Sigmoid colon (tissue), 7 donors: ENCODE data around the gene CENPP. TPM values are rescaled to one million over a fixed set of nuclear protein-coding genes. Genes with fewer than 3 reads are reported as not detected.

Experiments used
- DNase-seq: peaks from one replicate; pipeline ENCODE4 v3.0.0-alpha.2; 2019
- H3K27ac ChIP-seq, 4 donors: fragments of 200-600 bp; sonication (generic); one replicate each; pipeline ENCODE4 v1.5.1; 2016 to 2019; ENCODE audit warnings: mild to moderate bottlenecking in 1 of 4
- H3K27me3 ChIP-seq, 3 donors: fragments of 200-600 bp; sonication (generic); one replicate each; pipeline ENCODE4 v1.5.1; 2019; ENCODE audit warnings: mild to moderate bottlenecking in 1 of 3
- H3K36me3 ChIP-seq, 4 donors: fragments of 200-600 bp; sonication (generic); one replicate each; pipeline ENCODE4 v1.5.1; 2016 to 2019
- H3K4me1 ChIP-seq, 4 donors: fragments of 200-600 bp; sonication (generic); one replicate each; pipeline ENCODE4 v1.5.1; 2017 to 2019
- H3K4me3 ChIP-seq, 4 donors: fragments of 200-600 bp; sonication (generic); one replicate each; pipeline ENCODE4 v1.5.1; 2017 to 2019; ENCODE audit warnings: mild to moderate bottlenecking in 2 of 4, moderate library complexity in 1 of 4
- H3K9me3 ChIP-seq, 4 donors: fragments of 200-600 bp in 3 of 4; sonication (generic) in 3 of 4; one replicate each; pipeline versions ENCODE4 v1.5.1 to v1.6.1; 2013 to 2019
- EP300 ChIP-seq, 4 donors: sonication (generic); formaldehyde crosslinking; IDR thresholded peaks; one replicate each; pipeline ENCODE4 v1.6.1; 2017; ENCODE audit warnings: antibody characterized with exemption in 4 of 4
- POLR2A ChIP-seq, 2 donors: fragments of 450-650 bp; IDR thresholded peaks; one replicate each; pipeline ENCODE4 v1.6.1; 2016; ENCODE audit warnings: antibody characterized with exemption in 2 of 2, mild to moderate bottlenecking in 2 of 2, moderate library complexity in 2 of 2
- POLR2AphosphoS5 ChIP-seq, 4 donors: sonication (generic); formaldehyde crosslinking; IDR thresholded peaks; one replicate each; pipeline ENCODE4 v1.6.1; 2017; ENCODE audit warnings: antibody characterized with exemption in 4 of 4
- WGBS, 2 donors: extraction: QIAGEN DNeasy Blood & Tissue Kit; methylation state at CpG; one replicate each; pipeline ENCODE4 v1.1.7; 2013; 5-methylcytosine and 5-hydroxymethylcytosine counted together
- intact Hi-C: fragments of 100-400 bp; cut with DNase I; formaldehyde crosslinking; loops from one replicate; pipeline ENCODE4 v1.15.1; 2023
- polyA plus RNA-seq, 3 donors: library from polyadenylated mRNA; stranded (reverse); fragments of 200-250 nt; gene quantifications; one replicate each; pipeline ENCODE4 v1.2.3, GENCODE V29; 2013
- total RNA-seq, 4 donors: library from RNA; depleted of rRNA; stranded (reverse); fragments of >200 nt; gene quantifications; one replicate each; pipeline ENCODE4 v1.1.0, GENCODE V29; 2016
- TF ChIP-seq, protein P1 (sequence below), 4 experiments: fragments of 450-650 bp in 3 of 4; fragments of 200-600 bp in 1 of 4; IDR thresholded peaks; one replicate each; pipeline ENCODE4 v1.5.1; 2016 to 2019; ENCODE audit warnings: antibody characterized with exemption in 4 of 4, mild to moderate bottlenecking in 3 of 4, moderate library complexity in 2 of 4
- donor health status: healthy with polysubstance abuse.
- donor health status: Bipolar disorder and iron deficiency.
- donor health status: healthy.

The CENPP gene
- total and polyA plus RNA-seq, 7 donors, result 0.60 to 11.9 (median 2.4) TPM

DNA sequence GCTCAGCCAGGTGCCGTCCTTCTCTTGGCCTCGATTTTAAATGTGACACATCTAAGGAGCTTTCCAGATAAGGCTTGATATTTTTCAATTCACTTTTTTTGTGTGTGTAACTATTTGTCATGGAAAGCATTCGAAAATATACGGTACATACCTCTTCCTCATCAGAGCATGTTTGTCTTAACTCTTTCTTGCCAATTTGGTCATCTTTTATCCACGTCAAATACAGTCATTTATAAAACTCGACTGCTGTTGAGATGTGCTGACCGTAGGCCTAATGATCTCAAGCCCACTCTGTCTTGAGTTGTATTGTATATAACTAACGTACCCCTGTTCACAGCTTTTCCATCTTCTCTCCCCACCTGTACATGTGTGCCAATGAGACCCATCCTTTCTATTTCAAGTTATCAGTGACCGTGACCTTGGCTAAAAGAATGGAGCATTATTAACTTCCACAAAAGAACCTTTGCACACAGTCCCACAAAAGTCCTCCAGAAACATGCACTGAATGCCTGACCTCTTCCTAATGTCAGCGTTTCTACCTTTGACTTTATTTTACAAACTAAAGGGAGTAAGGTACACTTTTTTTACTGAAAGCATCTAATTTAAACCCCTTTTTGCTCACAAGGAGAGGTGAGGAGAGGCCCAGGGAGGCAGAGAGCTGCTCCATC, 282.6 kb downstream of the CENPP start:
- 84 to 86% methylated on average over 10 of the region's 10 CpGs for WGBS, 2 donors

DNA sequence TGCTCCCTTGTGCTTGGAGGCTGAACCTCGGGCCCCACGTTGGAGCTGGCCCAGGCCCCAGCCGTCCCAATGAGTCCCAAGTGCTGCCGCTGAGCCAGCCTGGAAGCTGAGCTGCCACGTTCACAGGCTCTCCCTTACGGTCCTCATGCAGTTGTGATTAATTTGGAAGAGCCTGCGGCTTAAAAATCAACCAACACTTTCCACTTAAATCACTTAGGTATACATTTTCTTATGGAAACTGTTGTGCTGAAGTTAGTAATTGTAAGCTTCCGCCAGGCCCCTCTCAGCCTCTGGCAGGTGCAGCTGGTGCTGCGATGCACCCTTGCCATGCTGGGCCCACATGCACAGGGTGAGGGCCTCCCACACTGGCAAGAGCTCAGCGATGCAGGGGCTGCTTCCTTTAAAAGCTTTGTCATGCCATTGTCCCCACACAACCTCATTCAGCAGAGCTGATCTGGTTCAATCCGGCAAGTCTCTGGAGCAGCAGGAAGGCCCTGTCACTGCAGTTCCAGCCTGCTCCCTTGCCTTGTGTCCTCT, 283.2 kb downstream of the CENPP start:
- Histone ChIP-seq H3K4me3 (no peak overlapping the region), H3K4me1 (peaks cover 0 to 43% (median 32%) of the 10 kb centered on the region in 4 donors), H3K27me3 (no peaks in the 10 kb centered on the region), H3K36me3 (peaks cover 0 to 11% (median 2%) of the 10 kb centered on the region in 4 donors), H3K9me3 (no peaks in the 10 kb centered on the region), H3K27ac (peak overlapping the region; percentile 58 to 72 (median 69))
- intact Hi-C loops, result loop anchor here (5.0 kb wide), 1 partner anchor 122 kb away; no protein-coding TSS in a partner anchor
- DNase-seq, result no peak
- TF ChIP-seq, protein P1, sequence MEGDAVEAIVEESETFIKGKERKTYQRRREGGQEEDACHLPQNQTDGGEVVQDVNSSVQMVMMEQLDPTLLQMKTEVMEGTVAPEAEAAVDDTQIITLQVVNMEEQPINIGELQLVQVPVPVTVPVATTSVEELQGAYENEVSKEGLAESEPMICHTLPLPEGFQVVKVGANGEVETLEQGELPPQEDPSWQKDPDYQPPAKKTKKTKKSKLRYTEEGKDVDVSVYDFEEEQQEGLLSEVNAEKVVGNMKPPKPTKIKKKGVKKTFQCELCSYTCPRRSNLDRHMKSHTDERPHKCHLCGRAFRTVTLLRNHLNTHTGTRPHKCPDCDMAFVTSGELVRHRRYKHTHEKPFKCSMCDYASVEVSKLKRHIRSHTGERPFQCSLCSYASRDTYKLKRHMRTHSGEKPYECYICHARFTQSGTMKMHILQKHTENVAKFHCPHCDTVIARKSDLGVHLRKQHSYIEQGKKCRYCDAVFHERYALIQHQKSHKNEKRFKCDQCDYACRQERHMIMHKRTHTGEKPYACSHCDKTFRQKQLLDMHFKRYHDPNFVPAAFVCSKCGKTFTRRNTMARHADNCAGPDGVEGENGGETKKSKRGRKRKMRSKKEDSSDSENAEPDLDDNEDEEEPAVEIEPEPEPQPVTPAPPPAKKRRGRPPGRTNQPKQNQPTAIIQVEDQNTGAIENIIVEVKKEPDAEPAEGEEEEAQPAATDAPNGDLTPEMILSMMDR (IDR thresholded peaks at IDR 0.05), result no peak
- TF ChIP-seq POLR2A (IDR thresholded peaks at IDR 0.05), result no peak
- no peak for TF ChIP-seq EP300 (IDR thresholded peaks at IDR 0.05)
- no peak for TF ChIP-seq POLR2AphosphoS5 (IDR thresholded peaks at IDR 0.05)
- WGBS, 2 donors, result 80 to 84% methylated on average over 11 of the region's 11 CpGs

More for the DNA sequence above, 282.6 kb downstream of the CENPP start:
- peaks cover 0 to 43% (median 32%) of the 10 kb centered on the region in 4 donors for H3K4me1 ChIP-seq
- H3K36me3 ChIP-seq, result peaks cover 0 to 10% (median 2%) of the 10 kb centered on the region in 4 donors
- H3K27ac ChIP-seq, result peak overlapping the region; percentile 58 to 72 (median 69)
- intact Hi-C loops, result loop anchor here (5.0 kb wide), 1 partner anchor 121 kb away; no protein-coding TSS in a partner anchor
- no peaks in the 10 kb centered on the region for H3K27me3 ChIP-seq
- TF ChIP-seq POLR2AphosphoS5 (IDR thresholded peaks at IDR 0.05) (no peak), POLR2A (IDR thresholded peaks at IDR 0.05) (no peak), EP300 (IDR thresholded peaks at IDR 0.05) (no peak)
- TF ChIP-seq, protein P1 (IDR thresholded peaks at IDR 0.05), result no peak
- H3K4me3 ChIP-seq, result no peak overlapping the region
- H3K9me3 ChIP-seq, result no peaks in the 10 kb centered on the region
- no peak for DNase-seq

DNA sequence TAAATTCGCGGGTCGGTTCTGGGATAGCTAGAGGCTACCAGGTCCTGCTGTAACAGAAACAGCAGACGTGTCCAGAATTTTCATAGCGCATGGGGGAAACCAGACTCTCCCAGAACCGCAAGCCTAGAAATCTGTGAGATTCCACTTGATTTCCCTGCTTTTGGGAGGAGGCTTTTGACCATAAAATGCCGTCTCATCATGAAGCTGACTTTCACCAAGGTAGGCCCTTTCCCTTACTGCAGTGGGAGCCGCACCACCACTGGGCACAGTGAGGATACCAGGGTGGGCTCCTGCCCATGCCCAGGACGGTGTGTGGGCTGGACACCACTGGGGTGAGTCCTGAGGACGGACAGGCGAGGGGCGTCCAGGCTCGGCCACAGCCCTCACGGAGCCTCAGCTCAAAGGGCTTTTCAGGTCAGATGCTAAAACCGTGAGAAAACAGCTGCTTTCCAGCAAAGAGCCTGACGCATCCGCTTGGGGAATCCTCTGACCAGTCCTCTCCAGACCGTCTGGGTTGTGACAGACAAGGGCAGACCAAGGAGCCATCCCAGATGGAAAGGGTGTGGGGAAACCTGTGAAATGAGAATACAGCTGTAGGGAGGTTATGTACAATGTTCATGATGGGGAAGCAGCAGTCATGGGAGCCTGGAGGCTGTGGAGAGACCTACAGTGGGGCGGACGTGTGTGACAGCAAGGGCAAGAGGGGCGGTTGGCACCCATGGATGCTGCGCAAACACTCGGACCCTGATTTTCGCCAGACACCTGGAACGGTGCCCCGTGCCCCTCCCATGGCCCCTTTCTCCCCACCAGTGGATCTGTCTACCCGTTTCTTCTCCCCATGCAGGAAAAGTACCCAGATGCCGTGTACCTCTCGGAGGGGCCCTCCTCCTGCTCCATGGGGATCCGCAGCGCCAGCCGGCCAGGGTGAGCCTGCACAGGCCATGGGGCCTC, 285.0 kb downstream of the CENPP start:
- Histone ChIP-seq H3K27ac (peak overlapping the region; percentile 58 to 72 (median 69)), H3K4me3 (no peak overlapping the region), H3K9me3 (no peaks in the 10 kb centered on the region), H3K4me1 (peaks cover 0 to 55% (median 39%) of the 10 kb centered on the region in 4 donors), H3K27me3 (no peaks in the 10 kb centered on the region), H3K36me3 (peaks cover 0 to 15% (median 2%) of the 10 kb centered on the region in 4 donors)
- TF ChIP-seq, protein P1 (IDR thresholded peaks at IDR 0.05), result no peak
- TF ChIP-seq POLR2AphosphoS5 (IDR thresholded peaks at IDR 0.05) (peak in 3 of 4 donors; percentile 55 to 58 (median 55)), EP300 (IDR thresholded peaks at IDR 0.05) (peak in 1 of 4 donors; percentile 24), POLR2A (IDR thresholded peaks at IDR 0.05) (no peak)
- intact Hi-C loops, result no loop called here
- WGBS, 2 donors, result 91 to 92% methylated on average over 32 of the region's 32 CpGs
- DNase-seq, result no peak

DNA sequence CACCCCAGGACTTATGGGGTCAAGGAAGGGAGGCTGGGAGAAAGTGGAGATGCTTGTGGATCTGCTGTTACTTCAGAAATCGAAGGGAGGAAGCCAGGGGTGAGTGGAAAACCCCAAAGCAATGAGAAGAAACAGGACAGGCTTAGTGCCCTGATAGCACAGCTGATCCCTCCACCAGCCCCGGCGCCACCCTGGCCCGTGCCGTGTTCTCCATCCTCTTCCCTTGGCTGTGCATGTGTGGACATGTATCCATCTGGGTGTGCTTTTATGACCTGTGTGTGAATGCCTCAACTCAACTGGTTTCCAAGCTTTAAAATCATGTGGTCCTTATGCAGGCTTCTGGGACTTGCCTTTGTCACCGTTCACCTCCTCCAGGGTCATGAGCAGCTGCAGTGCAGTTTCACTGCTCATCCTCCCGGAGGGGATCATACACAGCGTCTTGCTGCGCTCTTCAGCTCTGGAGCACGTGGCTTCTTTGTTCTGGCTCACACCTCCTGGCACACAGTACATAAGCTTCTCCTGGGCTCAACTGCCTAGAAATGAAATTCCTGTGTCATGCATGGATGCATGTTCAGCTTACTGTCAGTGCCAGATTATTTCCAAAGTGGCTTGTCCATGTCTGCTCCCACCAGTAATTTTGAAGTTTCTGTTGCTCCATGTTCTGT, 286.0 kb downstream of the CENPP start:
- no peak for TF ChIP-seq EP300 (IDR thresholded peaks at IDR 0.05)
- TF ChIP-seq, protein P1 (IDR thresholded peaks at IDR 0.05), result no peak
- no peak for TF ChIP-seq POLR2A (IDR thresholded peaks at IDR 0.05)
- no peak for TF ChIP-seq POLR2AphosphoS5 (IDR thresholded peaks at IDR 0.05)
- 90 to 96% methylated on average over 10 of the region's 10 CpGs for WGBS, 2 donors

More for the DNA sequence above, 286.0 kb downstream of the CENPP start:
- Histone ChIP-seq H3K27me3 (no peaks in the 10 kb centered on the region), H3K4me1 (peaks cover 0 to 61% (median 47%) of the 10 kb centered on the region in 4 donors), H3K36me3 (peaks cover 0 to 15% (median 2%) of the 10 kb centered on the region in 4 donors), H3K9me3 (no peaks in the 10 kb centered on the region), H3K4me3 (no peak overlapping the region), H3K27ac (peak overlapping the region in 3 of 4 donors; percentile 18 to 72 (median 55))
- DNase-seq, result no peak
- intact Hi-C loops, result no loop called here
